ENCODE measurements around the gene KCNN1. TPM values are rescaled to one million over a fixed set of nuclear protein-coding genes. Genes with fewer than 3 reads are reported as not detected.

Gene KCNN1
- total and polyA plus RNA-seq, 9 of the 15 experiments (the other 6 are each of a cell fraction or from before 2014, with no cell fraction given): 0.01 to 6.2 (median 0.72) TPM

DNA sequence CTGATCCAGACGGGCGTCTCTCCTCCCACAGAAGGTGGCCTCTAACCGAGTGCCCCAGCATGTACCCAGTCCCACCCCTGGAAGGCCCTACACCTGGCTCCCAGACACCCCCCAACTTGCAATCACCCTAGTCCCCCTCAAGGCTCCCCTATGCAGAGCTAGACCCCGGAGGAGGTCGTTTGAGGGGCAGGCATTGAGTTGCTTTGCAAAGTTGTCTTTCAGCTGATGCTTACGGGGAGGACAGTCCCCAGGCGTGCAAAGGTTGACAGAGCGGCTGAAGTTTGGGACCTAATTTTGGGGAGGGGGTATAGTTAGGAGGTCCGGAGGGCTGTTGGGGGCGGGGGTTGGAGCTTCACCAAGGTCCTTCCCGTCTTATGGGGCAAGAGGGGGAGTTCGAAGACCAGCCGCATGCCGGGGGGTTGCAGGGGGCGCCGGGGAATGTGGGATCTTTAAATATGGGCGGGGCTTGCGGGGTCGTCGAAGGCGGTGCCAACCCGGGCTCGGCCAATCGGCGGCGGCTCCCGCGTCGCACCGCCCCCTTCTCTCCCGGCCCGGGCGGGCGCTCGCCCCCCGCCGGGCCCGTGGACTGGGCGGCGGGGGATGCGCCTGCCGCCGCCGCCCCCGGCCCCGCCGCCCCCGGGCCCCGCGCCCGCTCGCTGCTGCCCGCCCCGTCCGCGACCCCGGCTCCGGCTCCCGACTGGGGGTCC, at the start of gene KCNN1 (continued):
- TF ChIP-seq, protein P1, sequence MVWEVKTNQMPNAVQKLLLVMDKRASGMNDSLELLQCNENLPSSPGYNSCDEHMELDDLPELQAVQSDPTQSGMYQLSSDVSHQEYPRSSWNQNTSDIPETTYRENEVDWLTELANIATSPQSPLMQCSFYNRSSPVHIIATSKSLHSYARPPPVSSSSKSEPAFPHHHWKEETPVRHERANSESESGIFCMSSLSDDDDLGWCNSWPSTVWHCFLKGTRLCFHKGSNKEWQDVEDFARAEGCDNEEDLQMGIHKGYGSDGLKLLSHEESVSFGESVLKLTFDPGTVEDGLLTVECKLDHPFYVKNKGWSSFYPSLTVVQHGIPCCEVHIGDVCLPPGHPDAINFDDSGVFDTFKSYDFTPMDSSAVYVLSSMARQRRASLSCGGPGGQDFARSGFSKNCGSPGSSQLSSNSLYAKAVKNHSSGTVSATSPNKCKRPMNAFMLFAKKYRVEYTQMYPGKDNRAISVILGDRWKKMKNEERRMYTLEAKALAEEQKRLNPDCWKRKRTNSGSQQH (CRISPR knock-in tag; IDR thresholded peaks at IDR 0.05): no peak
- TF ChIP-seq ZBTB7A (IDR thresholded peaks at IDR 0.05; ENCODE audit: borderline replicate concordance, control insufficient read depth, low read depth, low read length): peak; percentile 74; the same call in 1 of the 2 replicates
- TF ChIP-seq, protein P2, sequence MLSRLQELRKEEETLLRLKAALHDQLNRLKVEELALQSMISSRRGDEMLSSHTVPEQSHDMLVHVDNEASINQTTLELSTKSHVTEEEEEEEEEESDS (CRISPR knock-in tag; IDR thresholded peaks at IDR 0.05): no peak
- TF ChIP-seq, protein P3, sequence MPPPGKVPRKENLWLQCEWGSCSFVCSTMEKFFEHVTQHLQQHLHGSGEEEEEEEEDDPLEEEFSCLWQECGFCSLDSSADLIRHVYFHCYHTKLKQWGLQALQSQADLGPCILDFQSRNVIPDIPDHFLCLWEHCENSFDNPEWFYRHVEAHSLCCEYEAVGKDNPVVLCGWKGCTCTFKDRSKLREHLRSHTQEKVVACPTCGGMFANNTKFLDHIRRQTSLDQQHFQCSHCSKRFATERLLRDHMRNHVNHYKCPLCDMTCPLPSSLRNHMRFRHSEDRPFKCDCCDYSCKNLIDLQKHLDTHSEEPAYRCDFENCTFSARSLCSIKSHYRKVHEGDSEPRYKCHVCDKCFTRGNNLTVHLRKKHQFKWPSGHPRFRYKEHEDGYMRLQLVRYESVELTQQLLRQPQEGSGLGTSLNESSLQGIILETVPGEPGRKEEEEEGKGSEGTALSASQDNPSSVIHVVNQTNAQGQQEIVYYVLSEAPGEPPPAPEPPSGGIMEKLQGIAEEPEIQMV (tag; conservative IDR thresholded peaks at IDR 0.05; ENCODE audit: low read depth): no peak
- 0 out of 2 replicates have a peak, but pooled peaks have one; percentile 25 for TF ChIP-seq ZFX (CRISPR knock-in tag; IDR thresholded peaks at IDR 0.05)
- no peak for TF ChIP-seq ZBTB1 (CRISPR knock-in tag; IDR thresholded peaks at IDR 0.05; ENCODE audit: borderline replicate concordance, low read depth)
- no peak for TF ChIP-seq TAF7 (tag; IDR thresholded peaks at IDR 0.05)
- TF ChIP-seq, protein P4, sequence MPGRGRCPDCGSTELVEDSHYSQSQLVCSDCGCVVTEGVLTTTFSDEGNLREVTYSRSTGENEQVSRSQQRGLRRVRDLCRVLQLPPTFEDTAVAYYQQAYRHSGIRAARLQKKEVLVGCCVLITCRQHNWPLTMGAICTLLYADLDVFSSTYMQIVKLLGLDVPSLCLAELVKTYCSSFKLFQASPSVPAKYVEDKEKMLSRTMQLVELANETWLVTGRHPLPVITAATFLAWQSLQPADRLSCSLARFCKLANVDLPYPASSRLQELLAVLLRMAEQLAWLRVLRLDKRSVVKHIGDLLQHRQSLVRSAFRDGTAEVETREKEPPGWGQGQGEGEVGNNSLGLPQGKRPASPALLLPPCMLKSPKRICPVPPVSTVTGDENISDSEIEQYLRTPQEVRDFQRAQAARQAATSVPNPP (IDR thresholded peaks at IDR 0.05; ENCODE audit: borderline replicate concordance, insufficient read depth, insufficient read length): no peak
- no peak for TF ChIP-seq STAG1 (CRISPR knock-in tag; IDR thresholded peaks at IDR 0.05; ENCODE audit: borderline replicate concordance)
- no peak for TF ChIP-seq BHLHE40 (IDR thresholded peaks at IDR 0.05; ENCODE audit: low read length)
- TF ChIP-seq, protein P5, sequence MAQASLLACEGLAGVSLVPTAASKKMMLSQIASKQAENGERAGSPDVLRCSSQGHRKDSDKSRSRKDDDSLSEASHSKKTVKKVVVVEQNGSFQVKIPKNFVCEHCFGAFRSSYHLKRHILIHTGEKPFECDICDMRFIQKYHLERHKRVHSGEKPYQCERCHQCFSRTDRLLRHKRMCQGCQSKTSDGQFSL (CRISPR knock-in tag; IDR thresholded peaks at IDR 0.05): no peak
- TF ChIP-seq, protein P5 (tag; IDR thresholded peaks at IDR 0.05): no peak
- TF ChIP-seq, protein P6, sequence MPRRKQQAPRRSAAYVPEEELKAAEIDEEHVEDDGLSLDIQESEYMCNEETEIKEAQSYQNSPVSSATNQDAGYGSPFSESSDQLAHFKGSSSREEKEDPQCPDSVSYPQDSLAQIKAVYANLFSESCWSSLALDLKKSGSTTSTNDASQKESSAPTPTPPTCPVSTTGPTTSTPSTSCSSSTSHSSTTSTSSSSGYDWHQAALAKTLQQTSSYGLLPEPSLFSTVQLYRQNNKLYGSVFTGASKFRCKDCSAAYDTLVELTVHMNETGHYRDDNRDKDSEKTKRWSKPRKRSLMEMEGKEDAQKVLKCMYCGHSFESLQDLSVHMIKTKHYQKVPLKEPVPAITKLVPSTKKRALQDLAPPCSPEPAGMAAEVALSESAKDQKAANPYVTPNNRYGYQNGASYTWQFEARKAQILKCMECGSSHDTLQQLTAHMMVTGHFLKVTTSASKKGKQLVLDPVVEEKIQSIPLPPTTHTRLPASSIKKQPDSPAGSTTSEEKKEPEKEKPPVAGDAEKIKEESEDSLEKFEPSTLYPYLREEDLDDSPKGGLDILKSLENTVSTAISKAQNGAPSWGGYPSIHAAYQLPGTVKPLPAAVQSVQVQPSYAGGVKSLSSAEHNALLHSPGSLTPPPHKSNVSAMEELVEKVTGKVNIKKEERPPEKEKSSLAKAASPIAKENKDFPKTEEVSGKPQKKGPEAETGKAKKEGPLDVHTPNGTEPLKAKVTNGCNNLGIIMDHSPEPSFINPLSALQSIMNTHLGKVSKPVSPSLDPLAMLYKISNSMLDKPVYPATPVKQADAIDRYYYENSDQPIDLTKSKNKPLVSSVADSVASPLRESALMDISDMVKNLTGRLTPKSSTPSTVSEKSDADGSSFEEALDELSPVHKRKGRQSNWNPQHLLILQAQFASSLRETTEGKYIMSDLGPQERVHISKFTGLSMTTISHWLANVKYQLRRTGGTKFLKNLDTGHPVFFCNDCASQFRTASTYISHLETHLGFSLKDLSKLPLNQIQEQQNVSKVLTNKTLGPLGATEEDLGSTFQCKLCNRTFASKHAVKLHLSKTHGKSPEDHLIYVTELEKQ (CRISPR knock-in tag; IDR thresholded peaks at IDR 0.05): no peak
- no peak for TF ChIP-seq ZNF12 (CRISPR knock-in tag; IDR thresholded peaks at IDR 0.05)
- no peak for TF ChIP-seq ZNF282 (CRISPR knock-in tag; IDR thresholded peaks at IDR 0.05)

Data from K562 (cell line).